ENCODE measurements around the gene NOS1. TPM values are rescaled to one million over a fixed set of nuclear protein-coding genes. Genes with fewer than 3 reads are reported as not detected.

NOS1 gene
- total and polyA plus RNA-seq, 2 of the 8 experiments (the other 6 are each of a cell fraction or from before 2014, with no cell fraction given): 1.5 to 2.0 TPM

GRCh38 chr12:117214797-117215196, 146.6 kb downstream of the NOS1 start:
- Histone ChIP-seq H3K4ac (replicated peaks; ENCODE audit: insufficient read length, low read depth, low read length) (no peak overlapping the region), H3K27me3 (replicated peaks in 1 of 4; ENCODE audit: control insufficient read depth in 3 of 4, extremely low read depth in 1 of 4, insufficient read depth in 3 of 4, low read length in 3 of 4) (no peaks in the 10 kb centered on the region), H3K79me1 (ENCODE audit: low read depth, low read length) (no peaks in the 10 kb centered on the region), H2AK5ac (ENCODE audit: low read depth, low read length) (no peak overlapping the region), H3K9ac (replicated peaks in 1 of 4; ENCODE audit: extremely low read depth in 1 of 4, low read depth in 3 of 4, low read length in 3 of 4) (peak overlapping the region in 1 of 4 experiments; percentile 10; a peak in 1 of 7 replicates), H4K20me1 (replicated peaks in 1 of 2; ENCODE audit: control insufficient read depth in 1 of 2, insufficient read depth in 2 of 2, low read length in 2 of 2) (no peaks in the 10 kb centered on the region), H3K27ac (ENCODE audit: low read depth, low read length) (no peak overlapping the region), H4K8ac (ENCODE audit: extremely low read depth, insufficient read depth, low read length) (no peak overlapping the region), H3K4me3 (ENCODE audit: extremely low read depth in 1 of 4, insufficient read depth in 2 of 4, low read depth in 3 of 4, low read length in 4 of 4) (no peak overlapping the region), H2AFZ (ENCODE audit: low read length) (no peak overlapping the region), H3K56ac (replicated peaks; ENCODE audit: insufficient read length, low read depth, low read length) (no peak overlapping the region), H2BK5ac (ENCODE audit: low read depth, low read length) (no peak overlapping the region), H3K14ac (ENCODE audit: insufficient read length) (no peak overlapping the region), H2BK20ac (ENCODE audit: low read length) (no peak overlapping the region), H2BK120ac (replicated peaks; ENCODE audit: low read depth, low read length) (no peak overlapping the region), H4K91ac (replicated peaks; ENCODE audit: insufficient read length, low read length) (no peak overlapping the region), H3K36me3 (ENCODE audit: control insufficient read depth in 2 of 4, insufficient read depth in 4 of 4, low read length in 3 of 4) (no peaks in the 10 kb centered on the region), H3K79me2 (ENCODE audit: control insufficient read depth in 1 of 2, insufficient read depth in 2 of 2, low read length in 2 of 2) (no peaks in the 10 kb centered on the region), H4K5ac (ENCODE audit: insufficient read length, low read depth, low read length) (no peak overlapping the region), H2BK12ac (ENCODE audit: low read depth, low read length) (no peak overlapping the region), H3K23me2 (ENCODE audit: low read depth, low read length) (no peaks in the 10 kb centered on the region), H3K9me3 (ENCODE audit: insufficient read depth in 2 of 2, low read depth in 1 of 2, low read length in 1 of 2) (no peaks in the 10 kb centered on the region), H3K23ac (ENCODE audit: insufficient read length) (no peak overlapping the region), H3K4me1 (replicated peaks in 1 of 4; ENCODE audit: control insufficient read depth in 3 of 4, insufficient read depth in 4 of 4, low read length in 3 of 4) (peaks cover 0 to 4% (median 0%) of the 10 kb centered on the region in 4 experiments; a peak in 1 of 7 replicates), H3K18ac (ENCODE audit: extremely low read depth, low read length) (no peak overlapping the region), H3K4me2 (ENCODE audit: insufficient read depth in 1 of 2, low read depth in 2 of 2, low read length in 2 of 2) (no peak overlapping the region), H2BK15ac (ENCODE audit: low read length) (no peak overlapping the region)
- DNase-seq (ENCODE audit: low read depth in 1 of 2, low spot score in 2 of 2) (no peak), FAIRE-seq (no peak)
- POLR2A ChIA-PET (ENCODE audit: partially characterized antibody): interaction anchor here (0.6 kb wide), 2 partner anchors 11 to 154 kb away, joined by 3 to 4 read pairs; no protein-coding TSS in a partner anchor
- 85% methylated on average over 10 of the region's 10 CpGs; no CpG with 5 or more reads in 1 of the 2 experiments for WGBS, 2 experiments (ENCODE audit: extremely low coverage in 1 of 2, insufficient coverage in 1 of 2, insufficient read length in 1 of 2, insufficient replicate concordance in 2 of 2, low coverage in 1 of 2, low lambda C conversion rate in 2 of 2, missing lambda C conversion rate in 1 of 2)
- CTCF ChIA-PET (ENCODE audit: partially characterized antibody): interaction anchor here (1.4 to 6.8 kb wide), 3 partner anchors 11 to 635 kb away, joined by 4 to 43 read pairs (median 5); no protein-coding TSS in a partner anchor
- TF ChIP-seq CTCF (IDR thresholded peaks at IDR 0.05; ENCODE audit: control extremely low read depth in 1 of 3, insufficient read depth in 1 of 3, low read depth in 1 of 3, low read length in 3 of 3): no peak
- TF ChIP-seq SUZ12 (IDR thresholded peaks at IDR 0.05; ENCODE audit: low read length): no peak
- no peak for TF ChIP-seq CREB1 (IDR thresholded peaks at IDR 0.05)
- TF ChIP-seq NRF1 (IDR thresholded peaks at IDR 0.05; ENCODE audit: low read depth, low read length): no peak
- no peak for TF ChIP-seq TEAD4 (IDR thresholded peaks at IDR 0.05; ENCODE audit: low read depth, low read length)
- no peak for TF ChIP-seq USF2 (IDR thresholded peaks at IDR 0.05; ENCODE audit: low read length)
- TF ChIP-seq CTBP2 (IDR thresholded peaks at IDR 0.05; ENCODE audit: borderline replicate concordance, insufficient read depth, insufficient read length, low read length): no peak
- TF ChIP-seq TAF1 (IDR thresholded peaks at IDR 0.05; ENCODE audit: low read depth, low read length): no peak

Data from H1 (cell line).